Keratinocyte (primary cell): ENCODE data around the gene COL16A1. TPM values are rescaled to one million over a fixed set of nuclear protein-coding genes. Genes with fewer than 3 reads are reported as not detected.
A peak's percentile ranks its signal among the peaks of the same experiment; 100 is the strongest.

Source experiments
- DNase-seq: peaks from one replicate; pipeline ENCODE4 v3.0.0-alpha.2; 2011; ENCODE audit warnings: low read depth, missing footprints, low spot score
- FAIRE-seq: peaks from 2 replicates; lab custom pipeline; 2011; peaks lifted over from hg19 to GRCh38; lab: Jason Lieb, UNC
- H2AFZ ChIP-seq: 2 replicates; pipeline ENCODE4 v1.6.0; 2012; ENCODE audit warnings: low read length, control low read depth, inconsistent platforms; ENCODE audit not compliant: control insufficient read depth
- H3K27ac ChIP-seq: 2 replicates; pipeline ENCODE4 v1.5.1; 2011; ENCODE audit warnings: low read length; ENCODE audit not compliant: control insufficient read depth, insufficient read depth
- H3K27me3 ChIP-seq: 3 replicates; pipeline ENCODE4 v1.6.0; 2011; ENCODE audit warnings: low read length; ENCODE audit not compliant: control insufficient read depth, insufficient read depth; ENCODE audit errors: extremely low read depth
- H3K36me3 ChIP-seq, 2 experiments: 2 replicates in 1 of 2; 3 replicates in 1 of 2; pipeline ENCODE4 v1.5.1; 2011; ENCODE audit warnings: low read length in 2 of 2, mild to moderate bottlenecking in 1 of 2; ENCODE audit not compliant: control insufficient read depth in 2 of 2, insufficient read depth in 2 of 2; ENCODE audit errors: extremely low read depth in 1 of 2
- H3K4me1 ChIP-seq: 3 replicates; pipeline ENCODE4 v1.5.1; 2011; ENCODE audit warnings: low read length; ENCODE audit not compliant: control insufficient read depth, insufficient read depth; ENCODE audit errors: extremely low read depth
- H3K4me2 ChIP-seq: 3 replicates; pipeline ENCODE4 v1.6.0; 2011; ENCODE audit warnings: low read depth, low read length; ENCODE audit not compliant: control insufficient read depth, insufficient read depth; ENCODE audit errors: extremely low read depth
- H3K4me3 ChIP-seq, 3 experiments: fragments of 200-600 bp in 1 of 3; sonication (generic) in 1 of 3; 2 replicates in 2 of 3; 3 replicates in 1 of 3; pipeline ENCODE4 v1.5.1; 2011 to 2016; ENCODE audit warnings: low read length in 3 of 3, mild to moderate bottlenecking in 3 of 3, control low read depth in 2 of 3, inconsistent platforms in 1 of 3, low read depth in 1 of 3, mixed read lengths in 1 of 3, mixed run types in 1 of 3, moderate library complexity in 1 of 3; ENCODE audit not compliant: control insufficient read depth in 2 of 3, insufficient read depth in 2 of 3; ENCODE audit errors: extremely low read depth in 1 of 3
- H3K79me2 ChIP-seq: 2 replicates; pipeline ENCODE4 v1.6.0; 2012; ENCODE audit warnings: low read length; ENCODE audit not compliant: control insufficient read depth, insufficient read depth
- H3K9ac ChIP-seq: 3 replicates; pipeline ENCODE4 v1.6.0; 2011; ENCODE audit warnings: low read length; ENCODE audit not compliant: control insufficient read depth, insufficient read depth; ENCODE audit errors: extremely low read depth
- H3K9me1 ChIP-seq: 3 replicates; pipeline ENCODE4 v1.6.0; 2011; ENCODE audit warnings: low read length; ENCODE audit not compliant: control insufficient read depth, insufficient read depth; ENCODE audit errors: extremely low read depth
- H3K9me3 ChIP-seq: 2 replicates; pipeline ENCODE4 v1.5.1; 2012; ENCODE audit warnings: low read depth, low read length; ENCODE audit not compliant: control insufficient read depth
- H4K20me1 ChIP-seq: 3 replicates; pipeline ENCODE4 v1.6.0; 2011; ENCODE audit warnings: low read length; ENCODE audit not compliant: control insufficient read depth, insufficient read depth; ENCODE audit errors: extremely low read depth
- CTCF ChIP-seq, 3 experiments: IDR thresholded peaks in 1 of 3; conservative IDR thresholded peaks in 1 of 3; optimal IDR thresholded peaks in 1 of 3; 2 replicates in 2 of 3; 3 replicates in 1 of 3; pipeline versions ENCODE3 to v1.5.1; 2011; ENCODE audit warnings: low read length in 3 of 3, mild to moderate bottlenecking in 3 of 3, moderate library complexity in 2 of 3, control low read depth in 1 of 3, inconsistent platforms in 1 of 3; ENCODE audit not compliant: insufficient read depth in 2 of 3; ENCODE audit errors: extremely low read depth in 1 of 3
- EZH2 ChIP-seq: IDR thresholded peaks from one replicate; pipeline ENCODE4 v1.6.1; 2012; ENCODE audit warnings: inconsistent platforms, mild to moderate bottlenecking, low read length, moderate library complexity
- dilution Hi-C: fragments of 300-500 bp; cut with MboI; formaldehyde crosslinking; loops from one replicate; pipeline ENCODE4 v1.7.0; 2020; ENCODE audit warnings: low sequenced_read_pairs; ENCODE audit not compliant: extremely low pct_ligation_motif_present
- polyA minus RNA-seq, 3 experiments: library from RNA; depleted of rRNA, polyadenylated mRNA; stranded (reverse); fragments of >200 nt; gene quantifications; 1 replicate in 1 of 3; 2 replicates in 1 of 3; 3 replicates in 1 of 3; pipeline ENCODE4 v1.2.3, GENCODE V29; 2011
- polyA plus RNA-seq, 5 experiments: library from polyadenylated mRNA; depleted of rRNA in 3 of 5; stranded (reverse) in 3 of 5; stranded (forward) in 1 of 5; unstranded in 1 of 5; fragments of >200 nt; gene quantifications; 1 replicate in 1 of 5; 2 replicates in 3 of 5; 3 replicates in 1 of 5; pipeline versions ENCODE4 v1.2.1 to v1.2.3, GENCODE V29; 2011 to 2012; ENCODE audit warnings: missing spikeins in 2 of 5, low read depth in 1 of 5, low replicate concordance in 1 of 5

Gene COL16A1
- polyA plus RNA-seq (31.2 to 75.5 TPM (median 43.4 TPM) in 3 replicates), polyA minus RNA-seq (55.1 to 84.1 TPM (median 79.1 TPM) in 3 replicates)
- polyA plus RNA-seq (2011; ENCODE audit: low read depth), result 39.2 TPM
- 5.4 and 11.0 TPM in 2 replicates for polyA plus RNA-seq (2011; cell fraction: cytosol; rRNA removed)
- polyA plus RNA-seq (2011; cell fraction: nucleus; rRNA removed), result 155 and 217 TPM in 2 replicates
- polyA plus RNA-seq (2012; ENCODE audit: low replicate concordance), result 49.0 and 79.2 TPM in 2 replicates
- polyA minus RNA-seq (2011; cell fraction: cytosol; rRNA and poly(A)+ RNA removed), result 33.4 TPM
- 157 and 192 TPM in 2 replicates for polyA minus RNA-seq (2011; cell fraction: nucleus; rRNA and poly(A)+ RNA removed)

- TF ChIP-seq EZH2, result no peak
- TF ChIP-seq CTCF (optimal IDR thresholded peaks at IDR 0.05 in 1 of 3, IDR thresholded peaks at IDR 0.05 in 1 of 3, conservative IDR thresholded peaks at IDR 0.05 in 1 of 3; ENCODE audit: extremely low read depth in 1 of 3, insufficient read depth in 2 of 3, low read length in 3 of 3), result no peak
- H3K9me3 ChIP-seq, result no peaks in the 10 kb centered on the region
- no peaks in the 10 kb centered on the region for H3K9me1 ChIP-seq
- H3K27ac ChIP-seq, result peak within 1 kb of the TSS; percentile 96
- H3K4me3 ChIP-seq, result peak within 1 kb of the TSS; percentile 65 to 72 (median 66)
- peak within 1 kb of the TSS; percentile 79 for H3K9ac ChIP-seq
- H2AFZ ChIP-seq, result peak within 1 kb of the TSS; percentile 50
- H3K79me2 ChIP-seq, result peaks cover 27% of the 10 kb centered on the region
- H3K4me2 ChIP-seq, result peak within 1 kb of the TSS; percentile 86
- DNase-seq, result peak; percentile 38
- peaks cover 9 to 14% of the 10 kb centered on the region in 2 experiments for H3K36me3 ChIP-seq
- no peaks in the 10 kb centered on the region for H4K20me1 ChIP-seq
- FAIRE-seq, result peak; percentile 67
- dilution Hi-C loops, result no loop called here
- peaks cover 61% of the 10 kb centered on the region for H3K4me1 ChIP-seq
- H3K27me3 ChIP-seq, result no peaks in the 10 kb centered on the region
Observed at GRCh38 chr1:31703431-31704270, at the start of gene COL16A1. Gene COL16A1 (minus strand): TSS chr1:31704017. CDS start chr1:31702193, 1,824 bp downstream.

- DNase-seq, result no peak
- Histone ChIP-seq H2AFZ (no peak overlapping the region), H3K79me2 (no peaks in the 10 kb centered on the region), H3K4me3 (no peak overlapping the region), H3K9ac (no peak overlapping the region), H3K4me1 (peaks cover 29% of the 10 kb centered on the region), H3K27me3 (peaks cover 5% of the 10 kb centered on the region), H3K9me3 (no peaks in the 10 kb centered on the region), H3K36me3 (no peaks in the 10 kb centered on the region), H3K27ac (no peak overlapping the region), H4K20me1 (no peaks in the 10 kb centered on the region), H3K4me2 (no peak overlapping the region), H3K9me1 (no peaks in the 10 kb centered on the region)
- no peak for FAIRE-seq
- no peak for TF ChIP-seq CTCF (optimal IDR thresholded peaks at IDR 0.05 in 1 of 3, IDR thresholded peaks at IDR 0.05 in 1 of 3, conservative IDR thresholded peaks at IDR 0.05 in 1 of 3; ENCODE audit: extremely low read depth in 1 of 3, insufficient read depth in 2 of 3, low read length in 3 of 3)
- no peak for TF ChIP-seq EZH2
- dilution Hi-C loops, result no loop called here
Observed at GRCh38 chr1:31752952-31753475, 49.2 kb upstream of the COL16A1 start.
